Activated CD4-positive, alpha-beta memory T cell treated with anti-CD3 and anti-CD28 coated beads, Interleukin-2, amount 10 ng/mL, durations not matched to agents 7 days and 5 days (primary cell): ENCODE data around the gene BHLHE23. TPM values are rescaled to one million over a fixed set of nuclear protein-coding genes. Genes with fewer than 3 reads are reported as not detected.

ENCODE experiments used
- CTCF ChIA-PET: fragments of 350-600 bp; sonication (Branson Sonifier 250); formaldehyde crosslinking; loops from one replicate; lab custom pipeline; 2021; ENCODE audit warnings: antibody characterized with exemption, inconsistent platforms; lab: Charles Lee
- POLR2A ChIA-PET: fragments of 350-600 bp; sonication (Branson Sonifier 250); formaldehyde crosslinking; loops from one replicate; lab custom pipeline; 2021; ENCODE audit warnings: antibody characterized with exemption; lab: Charles Lee
- DNase-seq: peaks from one replicate; pipeline ENCODE4 v3.0.0-alpha.2; 2020
- H3K27ac Mint-ChIP-seq: one replicate; pipeline ENCODE4 v1.8.0; 2021; ENCODE audit warnings: mild to moderate bottlenecking, mixed read lengths
- H3K27me3 Mint-ChIP-seq: one replicate; pipeline ENCODE4 v1.8.0; 2021; ENCODE audit warnings: mixed read lengths
- H3K36me3 Mint-ChIP-seq: one replicate; pipeline ENCODE4 v1.8.0; 2021; ENCODE audit warnings: low read depth, mixed read lengths
- H3K4me1 Mint-ChIP-seq: one replicate; pipeline ENCODE4 v1.8.0; 2021; ENCODE audit warnings: mixed read lengths
- H3K4me3 Mint-ChIP-seq: one replicate; pipeline ENCODE4 v1.8.0; 2021; ENCODE audit warnings: mild to moderate bottlenecking, mixed read lengths
- H3K9me3 Mint-ChIP-seq: one replicate; pipeline ENCODE4 v1.8.0; 2021; ENCODE audit warnings: mixed read lengths
- total RNA-seq, 2 experiments: library from RNA; stranded (reverse); gene quantifications; one replicate each; pipeline ENCODE4 v1.2.3, GENCODE V29; 2021

The BHLHE23 gene
- total RNA-seq, 2 experiments from 2014 or later: not detected

DNA sequence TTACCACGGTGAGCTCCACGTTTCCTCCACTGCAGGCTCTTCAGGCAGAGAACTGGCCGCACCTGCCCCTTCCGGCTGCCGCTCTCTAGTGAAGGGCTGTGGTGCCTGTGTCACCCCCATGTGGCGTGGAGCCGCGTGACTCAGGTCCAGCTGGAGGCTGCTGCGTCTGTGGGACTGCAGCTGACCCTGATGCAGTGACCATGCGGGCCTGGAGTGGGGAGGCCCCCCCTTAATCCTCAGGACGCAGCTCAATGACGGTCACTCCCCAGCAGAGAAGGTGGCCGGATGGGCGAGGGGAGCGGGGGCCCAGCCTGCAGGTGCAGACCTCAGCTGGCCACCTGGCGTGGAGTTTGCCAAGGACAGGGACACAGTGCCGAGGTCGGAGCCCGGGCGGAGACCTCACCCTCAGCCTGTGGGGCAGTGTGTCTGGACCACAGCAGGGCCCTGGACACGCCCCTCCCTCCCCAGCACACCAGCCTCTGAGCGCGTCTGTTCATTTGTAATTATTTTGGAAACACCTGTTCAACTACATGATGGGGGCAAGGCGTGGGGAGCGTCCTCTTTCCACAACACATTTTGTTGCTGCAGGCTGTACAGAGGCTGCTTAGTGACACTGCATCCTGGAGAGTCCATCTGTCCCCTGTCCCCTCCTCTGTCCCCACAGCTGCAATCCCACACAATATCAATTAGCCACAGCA lies 10.7 kb downstream of the BHLHE23 start:
- ChIA-PET POLR2A (no interaction called here), CTCF (no interaction called here)
- Mint-ChIP-seq H3K9me3 (no peaks in the 10 kb centered on the region), H3K4me3 (no peak overlapping the region), H3K36me3 (no peaks in the 10 kb centered on the region), H3K27ac (no peak overlapping the region), H3K27me3 (peaks cover 47% of the 10 kb centered on the region), H3K4me1 (peaks cover 7% of the 10 kb centered on the region)
- no peak for DNase-seq

DNA sequence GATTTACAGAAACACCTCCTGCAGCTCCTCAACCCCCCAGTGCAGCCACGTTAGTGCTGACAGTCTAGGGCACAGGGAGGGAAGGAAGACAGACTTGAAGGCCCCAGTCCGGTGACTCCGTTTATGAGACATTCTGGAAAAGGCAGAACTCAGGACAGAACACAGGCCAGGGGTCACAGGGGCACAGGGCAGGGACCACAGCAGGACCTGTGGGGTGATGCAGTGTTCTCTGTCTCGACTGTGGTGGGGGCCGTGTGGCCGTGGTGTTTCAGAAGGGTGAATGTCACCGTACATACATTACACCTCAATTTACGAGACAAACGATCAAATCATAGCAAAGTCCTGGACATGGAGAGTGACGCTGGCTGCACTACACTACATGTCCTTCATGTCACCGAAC lies 11.3 kb downstream of the BHLHE23 start:
- CTCF ChIA-PET: no interaction called here
- Mint-ChIP-seq H3K4me3 (no peak overlapping the region), H3K36me3 (no peaks in the 10 kb centered on the region), H3K4me1 (peaks cover 7% of the 10 kb centered on the region), H3K27ac (no peak overlapping the region), H3K27me3 (peaks cover 45% of the 10 kb centered on the region), H3K9me3 (no peaks in the 10 kb centered on the region)
- no peak for DNase-seq
- POLR2A ChIA-PET: no interaction called here

DNA sequence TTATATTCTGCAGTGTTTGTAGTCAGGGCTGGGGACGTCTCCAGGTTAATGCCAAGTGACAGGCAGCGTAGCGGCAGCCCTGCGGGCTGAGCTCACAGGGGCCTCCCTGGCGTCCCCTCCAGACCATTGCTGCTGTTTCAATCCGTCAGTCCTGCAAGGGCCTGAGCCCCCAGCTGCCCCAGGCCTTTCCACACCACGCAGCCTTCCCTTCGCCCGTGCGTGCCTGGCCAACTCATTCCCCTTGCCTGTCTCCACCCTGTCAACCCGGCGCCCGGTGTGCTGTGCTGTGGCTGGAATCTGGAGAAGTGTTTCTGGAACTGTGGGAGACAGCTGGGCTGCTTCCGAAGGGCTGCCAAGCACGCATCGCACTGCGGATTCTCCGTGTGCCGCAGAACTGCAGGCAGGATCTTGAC lies 11.9 kb downstream of the BHLHE23 start:
- ChIA-PET CTCF (no interaction called here), POLR2A (no interaction called here)
- Mint-ChIP-seq H3K27me3 (peaks cover 39% of the 10 kb centered on the region), H3K9me3 (no peaks in the 10 kb centered on the region), H3K27ac (no peak overlapping the region), H3K4me1 (peaks cover 7% of the 10 kb centered on the region), H3K36me3 (no peaks in the 10 kb centered on the region), H3K4me3 (no peak overlapping the region)
- DNase-seq: no peak

DNA sequence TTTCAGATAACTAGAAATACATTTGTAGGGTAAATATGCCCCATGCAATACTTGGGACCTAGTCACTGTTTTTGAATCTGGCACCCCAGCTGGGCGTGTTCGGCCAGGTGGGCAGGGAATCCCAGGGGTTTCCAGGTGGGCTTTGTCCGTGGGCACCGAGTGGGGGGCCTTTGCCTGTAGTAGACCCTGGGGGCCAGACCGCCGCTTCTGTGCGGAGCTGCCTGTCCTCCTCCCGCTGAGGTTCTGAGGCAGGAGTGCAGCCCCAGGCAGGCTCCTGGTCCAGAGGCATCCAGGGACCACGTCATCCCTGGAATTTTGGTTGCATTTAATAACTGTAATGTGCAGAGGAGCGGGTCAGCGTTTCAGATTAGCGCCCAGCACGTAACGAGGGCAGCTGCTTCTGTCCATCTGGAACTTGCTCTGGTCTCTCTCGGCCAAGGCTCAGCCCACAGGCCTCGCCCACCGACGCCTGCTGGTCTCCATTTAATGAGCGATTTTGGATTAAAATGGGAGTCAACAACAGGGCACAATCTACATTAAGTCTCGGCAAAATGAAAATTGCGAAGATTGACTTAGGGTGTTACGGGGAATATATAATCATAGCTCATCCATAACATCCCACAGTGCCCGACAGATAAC lies 12.8 kb downstream of the BHLHE23 start:
- no peak for DNase-seq
- H3K36me3 Mint-ChIP-seq: no peaks in the 10 kb centered on the region
- CTCF ChIA-PET: no interaction called here
- peaks cover 4% of the 10 kb centered on the region for H3K4me1 Mint-ChIP-seq
- no peak overlapping the region for H3K27ac Mint-ChIP-seq
- POLR2A ChIA-PET: no interaction called here
- no peak overlapping the region for H3K4me3 Mint-ChIP-seq
- peaks cover 34% of the 10 kb centered on the region for H3K27me3 Mint-ChIP-seq
- no peaks in the 10 kb centered on the region for H3K9me3 Mint-ChIP-seq

DNA sequence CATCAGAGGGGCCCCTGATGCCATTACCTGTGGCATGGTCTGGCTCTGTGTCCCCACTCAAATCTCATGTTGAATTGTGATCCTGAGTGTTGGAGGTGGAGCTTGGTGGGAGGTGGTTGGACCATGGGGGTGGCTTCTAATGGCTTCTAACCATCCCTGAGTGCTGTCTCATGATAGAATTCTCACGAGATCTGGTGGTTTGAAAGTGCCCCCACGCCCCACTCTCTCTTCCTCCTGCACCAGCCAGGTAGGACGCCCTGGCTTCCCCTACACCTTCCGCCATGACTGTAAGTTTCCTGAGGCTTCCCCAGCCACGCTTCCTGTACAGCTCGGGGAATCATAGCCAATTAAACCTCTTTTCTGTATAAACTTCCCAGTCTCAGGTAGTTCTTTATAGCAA lies 14.9 kb downstream of the BHLHE23 start:
- Mint-ChIP-seq H3K4me3 (no peak overlapping the region), H3K4me1 (peaks cover 7% of the 10 kb centered on the region), H3K9me3 (no peaks in the 10 kb centered on the region), H3K36me3 (no peaks in the 10 kb centered on the region), H3K27ac (no peak overlapping the region), H3K27me3 (peaks cover 21% of the 10 kb centered on the region)
- CTCF ChIA-PET: no interaction called here
- DNase-seq: no peak
- POLR2A ChIA-PET: no interaction called here

DNA sequence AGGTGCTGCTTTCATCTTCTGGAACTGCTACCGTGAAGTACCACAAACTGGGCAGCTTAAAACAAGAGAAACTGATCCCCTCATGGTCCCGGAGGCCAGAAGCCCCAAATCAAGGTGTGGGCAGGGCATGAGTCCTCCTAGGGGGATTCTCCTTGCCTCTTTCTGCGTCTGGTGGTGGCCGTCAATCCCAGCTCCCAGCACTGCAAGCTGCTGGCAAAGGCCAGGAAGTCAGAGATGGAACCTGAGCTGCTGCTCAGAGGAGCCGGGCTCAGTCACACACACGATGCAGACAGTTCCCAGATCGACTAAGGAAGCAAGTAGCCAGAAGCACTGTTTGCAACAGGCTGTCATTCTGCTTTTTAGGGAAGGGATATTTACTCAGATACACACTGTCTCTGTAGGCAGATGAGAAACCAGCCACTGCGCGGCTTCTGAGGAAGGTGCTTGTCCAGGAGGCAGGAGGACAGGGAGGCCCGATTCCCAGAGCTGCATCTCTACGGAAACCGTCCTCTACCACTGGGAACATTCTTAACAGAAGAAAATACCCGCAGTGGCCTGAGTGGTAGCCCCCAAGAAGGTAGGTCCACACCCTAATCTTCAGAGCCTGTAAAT lies 15.5 kb downstream of the BHLHE23 start:
- ChIA-PET POLR2A (no interaction called here), CTCF (no interaction called here)
- H3K9me3 Mint-ChIP-seq: no peaks in the 10 kb centered on the region
- peaks cover 7% of the 10 kb centered on the region for H3K4me1 Mint-ChIP-seq
- no peak overlapping the region for H3K27ac Mint-ChIP-seq
- DNase-seq: no peak
- H3K27me3 Mint-ChIP-seq: peaks cover 19% of the 10 kb centered on the region
- H3K4me3 Mint-ChIP-seq: no peak overlapping the region
- no peaks in the 10 kb centered on the region for H3K36me3 Mint-ChIP-seq

DNA sequence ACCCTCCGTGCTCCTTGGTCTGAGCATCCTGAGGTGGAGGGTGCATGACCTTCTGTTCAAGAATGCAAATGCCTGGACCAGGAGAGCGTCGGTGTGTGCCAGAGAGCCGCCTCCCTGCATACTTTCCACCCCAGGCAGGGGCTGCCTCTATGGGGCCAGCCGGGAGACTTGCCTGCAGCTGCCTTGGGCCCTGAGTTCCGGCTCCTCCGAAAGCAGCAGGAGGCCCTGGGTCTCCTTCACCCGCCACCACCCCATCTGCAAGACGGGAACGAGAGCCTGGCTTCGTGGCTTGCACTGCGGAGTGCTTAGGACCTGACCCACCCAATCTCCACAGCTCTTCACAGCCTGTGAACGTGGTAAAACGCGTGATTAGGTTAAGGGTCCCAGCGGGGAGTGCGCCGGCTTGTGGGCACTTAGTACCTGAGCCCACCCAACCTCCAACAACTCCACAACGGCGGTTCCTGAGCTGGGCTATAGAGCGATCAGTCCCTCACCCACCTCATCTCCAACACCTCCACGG lies 16.4 kb downstream of the BHLHE23 start:
- H3K27ac Mint-ChIP-seq: no peak overlapping the region
- ChIA-PET POLR2A (no interaction called here), CTCF (no interaction called here)
- H3K36me3 Mint-ChIP-seq: no peaks in the 10 kb centered on the region
- H3K27me3 Mint-ChIP-seq: peaks cover 17% of the 10 kb centered on the region
- H3K9me3 Mint-ChIP-seq: no peaks in the 10 kb centered on the region
- no peak overlapping the region for H3K4me3 Mint-ChIP-seq
- H3K4me1 Mint-ChIP-seq: peaks cover 7% of the 10 kb centered on the region
- no peak for DNase-seq

DNA sequence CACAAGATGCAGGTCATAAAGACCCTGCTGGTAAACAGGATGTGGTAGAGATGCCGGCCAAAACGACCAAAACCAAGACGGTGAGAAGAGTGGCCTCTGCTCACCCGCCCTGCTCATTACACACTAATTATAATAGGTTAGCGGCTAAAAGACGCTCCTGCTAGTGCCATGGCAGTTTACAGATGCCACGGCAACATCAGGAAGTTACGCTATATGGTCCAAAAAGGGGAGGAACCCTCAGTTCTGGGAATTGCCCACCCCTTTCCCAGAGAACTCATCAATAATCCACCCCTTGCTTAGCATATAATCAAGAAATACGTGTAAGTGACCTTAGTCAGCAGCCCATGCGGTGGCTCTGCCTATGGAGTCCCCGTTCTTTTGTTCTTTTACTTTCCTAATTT lies 17.6 kb downstream of the BHLHE23 start:
- ChIA-PET CTCF (no interaction called here), POLR2A (no interaction called here)
- H3K27ac Mint-ChIP-seq: no peak overlapping the region
- peaks cover 17% of the 10 kb centered on the region for H3K27me3 Mint-ChIP-seq
- H3K4me3 Mint-ChIP-seq: peak overlapping the region; percentile 65
- H3K4me1 Mint-ChIP-seq: peaks cover 7% of the 10 kb centered on the region
- DNase-seq: peak; percentile 48
- H3K9me3 Mint-ChIP-seq: no peaks in the 10 kb centered on the region
- no peaks in the 10 kb centered on the region for H3K36me3 Mint-ChIP-seq

DNA sequence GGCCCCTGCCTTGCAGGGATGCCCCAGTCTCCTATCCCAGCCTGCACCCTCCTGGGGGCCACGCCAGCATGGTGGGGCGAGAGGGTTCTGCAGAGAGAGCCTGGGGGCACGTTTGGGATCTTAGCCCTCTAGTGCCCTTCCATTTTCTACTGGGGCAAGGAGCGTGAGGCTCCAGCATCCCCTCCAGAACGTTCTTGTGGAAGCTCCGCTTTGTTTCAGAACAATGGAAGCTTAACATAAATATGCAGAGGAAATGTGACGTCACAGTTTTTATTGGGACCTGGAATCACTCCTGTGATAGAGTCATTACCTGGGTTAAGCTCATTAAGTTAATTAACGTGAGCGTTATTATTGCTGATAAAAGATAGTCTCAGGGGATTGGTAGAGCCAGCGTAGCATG lies 19.6 kb downstream of the BHLHE23 start:
- Mint-ChIP-seq H3K36me3 (no peaks in the 10 kb centered on the region), H3K27me3 (peaks cover 21% of the 10 kb centered on the region), H3K4me3 (no peak overlapping the region), H3K9me3 (no peaks in the 10 kb centered on the region), H3K27ac (no peak overlapping the region), H3K4me1 (peaks cover 16% of the 10 kb centered on the region)
- POLR2A ChIA-PET: interaction anchor here (0.6 kb wide), 1 partner anchor 17 kb away, joined by 3 read pairs; no protein-coding TSS in a partner anchor
- CTCF ChIA-PET: interaction anchor here (1.2 kb wide), 1 partner anchor 15 kb away, joined by 5 read pairs; no protein-coding TSS in a partner anchor
- no peak for DNase-seq

DNA sequence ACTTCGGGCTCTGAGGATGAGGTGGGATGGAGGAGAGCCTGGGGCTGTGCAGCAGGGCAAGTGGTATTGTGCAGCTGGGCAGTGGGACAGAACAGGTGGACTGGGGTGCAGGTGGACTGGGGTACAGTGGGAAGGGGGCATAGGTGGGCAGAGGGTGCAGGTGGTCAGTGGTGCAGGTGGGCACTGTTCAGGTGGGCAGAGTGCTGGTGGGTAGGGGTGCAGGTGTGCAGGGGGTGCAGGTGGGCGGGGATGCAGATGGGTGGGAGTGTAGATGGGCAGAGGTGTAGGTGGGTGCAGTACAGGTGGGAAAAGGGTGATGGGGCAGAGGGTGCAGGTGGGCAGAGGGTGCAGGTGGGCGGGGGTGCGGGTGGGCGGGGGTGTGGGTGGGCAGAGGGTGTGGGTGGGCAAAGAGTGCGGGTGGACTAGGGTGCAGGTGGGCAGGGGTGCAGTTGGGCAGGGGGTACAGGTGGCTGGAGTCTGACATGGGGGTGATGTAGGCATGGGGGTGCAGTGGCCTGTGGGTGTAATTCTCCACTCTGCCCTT lies 20.4 kb downstream of the BHLHE23 start:
- POLR2A ChIA-PET: no interaction called here
- Mint-ChIP-seq H3K27me3 (peaks cover 23% of the 10 kb centered on the region), H3K9me3 (no peaks in the 10 kb centered on the region), H3K36me3 (no peaks in the 10 kb centered on the region), H3K4me3 (no peak overlapping the region), H3K4me1 (peaks cover 24% of the 10 kb centered on the region), H3K27ac (no peak overlapping the region)
- CTCF ChIA-PET: no interaction called here
- DNase-seq: no peak

DNA sequence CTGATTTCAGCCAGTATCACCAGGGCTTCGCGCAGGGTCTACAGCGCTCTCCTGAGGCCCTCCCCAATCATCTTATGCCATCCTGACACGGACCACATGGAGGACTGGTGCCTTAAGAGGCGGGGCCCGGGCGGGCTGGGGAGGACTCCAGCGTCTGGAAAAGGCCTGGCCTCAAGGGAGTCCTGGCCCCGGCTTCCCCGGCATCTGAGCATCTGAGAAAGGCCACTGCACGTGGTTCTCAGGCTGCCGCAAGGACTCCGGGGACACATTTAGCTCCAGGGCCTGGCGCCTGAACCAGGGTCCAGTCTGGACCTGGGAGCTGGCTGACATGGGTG lies 21.4 kb downstream of the BHLHE23 start:
- POLR2A ChIA-PET: no interaction called here

DNA sequence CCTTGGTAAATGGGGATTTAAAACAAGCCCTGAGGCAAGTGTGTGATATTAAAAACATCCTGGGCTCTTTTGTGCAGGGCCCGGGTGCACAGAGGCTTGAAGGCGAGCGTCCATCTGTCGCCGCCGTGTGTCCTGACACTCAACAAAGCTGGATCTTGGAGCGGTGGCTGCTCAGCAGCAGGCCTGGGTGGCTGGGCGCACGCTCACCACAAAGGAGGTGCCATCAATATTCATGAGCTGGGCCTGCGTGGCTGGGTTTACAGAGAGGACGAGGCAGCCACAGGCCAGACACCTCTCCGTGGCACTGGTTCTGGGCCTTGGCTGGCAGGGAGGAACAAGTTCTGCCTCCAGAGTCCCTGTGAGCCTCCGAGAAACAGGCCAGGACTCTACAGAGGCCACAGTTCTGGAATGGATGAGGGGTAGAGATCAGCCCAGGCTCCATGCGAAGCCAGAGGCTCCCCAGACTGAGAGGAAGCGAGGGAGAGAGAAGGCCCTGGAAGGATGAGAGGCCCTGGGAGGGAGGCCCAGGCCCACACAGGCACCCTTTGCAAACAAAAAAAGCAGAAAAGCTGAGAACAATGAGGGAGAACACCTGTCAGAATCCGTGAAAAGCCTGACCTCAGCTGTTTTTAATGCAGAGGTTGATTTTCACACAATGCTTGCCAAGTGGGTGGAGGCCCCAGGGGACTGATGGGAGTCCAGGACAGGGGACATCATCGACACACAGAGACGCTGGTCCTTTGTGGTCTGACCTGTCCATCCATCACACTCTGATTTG lies 21.9 kb downstream of the BHLHE23 start:
- Mint-ChIP-seq H3K36me3 (no peaks in the 10 kb centered on the region), H3K4me3 (no peak overlapping the region), H3K27me3 (peaks cover 27% of the 10 kb centered on the region), H3K27ac (no peak overlapping the region), H3K9me3 (no peaks in the 10 kb centered on the region), H3K4me1 (peaks cover 36% of the 10 kb centered on the region)
- POLR2A ChIA-PET: no interaction called here
- CTCF ChIA-PET: interaction anchor here (2.3 kb wide), 1 partner anchor 13 kb away, joined by 8 read pairs; no protein-coding TSS in a partner anchor
- DNase-seq: no peak

More for the DNA sequence above, 21.4 kb downstream of the BHLHE23 start:
- DNase-seq: no peak
- Mint-ChIP-seq H3K27ac (no peak overlapping the region), H3K9me3 (no peaks in the 10 kb centered on the region), H3K4me3 (no peak overlapping the region), H3K4me1 (peaks cover 32% of the 10 kb centered on the region), H3K27me3 (peaks cover 21% of the 10 kb centered on the region), H3K36me3 (no peaks in the 10 kb centered on the region)
- CTCF ChIA-PET: no interaction called here
